Activated CD8-positive, alpha-beta memory T cell treated with anti-CD3 and anti-CD28 coated beads, Interleukin-2, amount 50 U/mL, for 24 hours (primary cell): ENCODE measurements around the gene LAS1L.
"Not testable (repeated sequence)": the region's sequence is repeated elsewhere in the genome, so short reads cannot be mapped to it uniquely, and the experiment has no call there.

Source experiments
- DNase-seq: peaks from one replicate; pipeline ENCODE4 v3.0.0-alpha.2; 2020; ENCODE audit errors: extremely low read depth

The LAS1L gene

GRCh38 chrX:65517923-65518322 is 16.7 kb downstream of the LAS1L start:
- DNase-seq = no peak

DNA sequence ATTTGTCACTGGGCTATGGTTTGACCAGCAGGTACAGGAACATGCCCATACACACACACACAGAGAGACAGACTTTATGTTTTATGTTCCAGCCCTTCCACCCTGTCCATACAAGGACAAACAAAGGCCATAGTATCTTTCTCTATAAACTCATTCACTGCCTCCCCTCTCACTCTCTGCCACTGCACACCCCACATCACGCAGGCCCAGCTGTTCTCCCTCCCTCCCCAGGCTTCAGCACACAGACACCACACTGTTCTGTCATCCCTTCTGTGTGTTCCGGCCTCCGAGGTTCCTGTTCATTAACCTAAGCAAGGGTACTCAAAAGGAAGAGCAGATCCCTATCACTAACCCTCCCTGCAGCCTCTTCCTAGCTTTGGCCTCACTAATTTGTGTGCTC is 17.8 kb downstream of the LAS1L start:
- DNase-seq = no peak

DNA sequence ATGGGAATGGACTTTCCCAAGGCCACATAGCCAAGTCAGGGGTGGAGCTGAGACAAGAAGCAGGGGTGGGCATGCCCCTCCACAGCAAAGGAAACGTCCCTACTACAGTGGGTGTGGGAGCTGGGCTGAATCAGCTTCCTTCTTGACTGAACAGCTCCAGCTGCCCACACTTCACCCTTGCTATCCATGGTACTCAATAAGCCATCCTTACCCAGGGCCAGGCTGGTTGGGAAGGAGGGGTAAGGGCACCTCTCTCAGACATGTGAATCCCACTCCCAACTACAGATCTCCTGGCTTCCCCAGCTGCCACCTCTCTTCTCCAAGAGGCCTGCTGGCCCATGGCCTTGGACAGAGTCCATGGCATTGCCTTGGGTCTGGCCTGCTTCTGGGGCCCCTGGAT is 21.0 kb downstream of the LAS1L start:
- DNase-seq = no peak

DNA sequence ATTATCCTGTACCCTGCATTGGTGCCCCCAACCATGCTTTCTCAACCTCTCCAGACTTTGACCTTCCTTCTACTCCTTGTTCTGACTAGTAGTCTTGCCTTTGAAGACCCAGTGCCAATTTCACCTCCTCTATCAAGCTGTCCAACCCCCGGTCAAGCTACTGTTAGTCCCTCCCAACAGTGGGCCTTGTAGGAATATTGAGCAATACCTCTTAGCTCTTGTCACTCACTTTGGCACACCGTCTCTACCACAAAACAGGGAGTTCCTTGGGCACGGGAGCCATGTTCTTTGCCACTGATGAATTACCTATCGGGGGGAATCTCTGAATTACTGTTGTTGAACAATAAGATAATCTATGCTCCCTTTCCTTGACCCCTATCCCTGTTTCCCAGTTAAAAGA is 25.2 kb downstream of the LAS1L start:
- DNase-seq = no peak

DNA sequence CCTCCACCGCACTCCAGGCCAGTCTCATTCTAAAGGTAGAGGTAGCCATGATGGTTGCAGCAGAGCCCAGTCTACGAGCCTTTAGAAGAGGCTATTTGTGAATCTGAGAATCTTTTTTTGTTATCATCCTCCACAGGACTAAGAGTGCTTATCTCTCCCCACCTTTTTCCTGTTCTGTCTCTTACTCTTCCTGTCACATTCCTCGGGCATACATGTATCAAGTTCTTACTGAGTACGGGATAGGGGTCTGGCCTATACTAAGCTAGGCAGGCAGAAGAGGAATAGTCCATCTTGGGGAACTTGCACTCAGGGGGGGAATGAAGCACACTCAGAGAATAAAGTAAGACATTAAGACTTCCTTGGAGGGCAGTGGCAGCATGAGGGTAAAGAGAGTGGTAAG is 25.7 kb downstream of the LAS1L start:
- DNase-seq = no peak

DNA sequence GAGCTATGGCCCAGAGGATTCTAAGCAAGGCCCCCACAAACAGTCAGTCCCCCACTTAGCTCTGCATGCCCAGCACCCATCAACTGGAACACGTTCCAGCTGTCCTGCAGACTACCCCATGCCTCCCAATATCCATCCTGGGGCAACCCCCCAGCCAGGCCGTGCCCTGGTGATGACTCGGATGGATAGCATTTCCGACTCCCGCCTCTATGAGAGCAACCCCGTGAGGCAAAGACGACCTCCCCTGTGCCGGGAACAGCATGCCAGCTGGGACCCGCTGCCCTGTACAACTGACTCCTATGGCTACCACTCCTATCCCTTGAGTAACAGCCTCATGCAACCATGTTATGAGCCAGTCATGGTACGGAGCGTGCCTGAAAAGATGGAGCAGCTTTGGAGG is 32.0 kb downstream of the LAS1L start:
- DNase-seq = no peak

DNA sequence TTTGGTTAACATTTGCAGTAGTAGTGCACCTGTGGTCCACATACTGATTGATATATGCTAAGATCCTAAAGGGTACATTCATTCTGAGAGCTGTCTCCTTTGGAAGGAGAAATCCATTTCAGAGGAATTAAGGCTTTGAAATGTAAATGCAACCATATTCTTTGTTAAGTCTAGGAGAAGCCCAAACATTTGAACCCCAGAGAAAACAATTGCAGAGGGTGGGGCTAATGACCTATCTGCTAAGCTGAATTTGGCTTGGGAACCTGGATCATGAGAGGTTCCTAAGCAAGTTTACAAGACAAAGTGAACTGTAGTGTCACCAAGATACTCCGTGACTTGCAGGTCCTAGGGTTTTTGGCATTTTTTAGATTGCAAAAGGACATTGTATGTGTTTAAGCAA is 41.2 kb downstream of the LAS1L start:
- DNase-seq = no peak

- DNase-seq = no peak
These were observed 43.0 kb downstream of the LAS1L start for GRCh38 chrX:65491620-65492019.

DNA sequence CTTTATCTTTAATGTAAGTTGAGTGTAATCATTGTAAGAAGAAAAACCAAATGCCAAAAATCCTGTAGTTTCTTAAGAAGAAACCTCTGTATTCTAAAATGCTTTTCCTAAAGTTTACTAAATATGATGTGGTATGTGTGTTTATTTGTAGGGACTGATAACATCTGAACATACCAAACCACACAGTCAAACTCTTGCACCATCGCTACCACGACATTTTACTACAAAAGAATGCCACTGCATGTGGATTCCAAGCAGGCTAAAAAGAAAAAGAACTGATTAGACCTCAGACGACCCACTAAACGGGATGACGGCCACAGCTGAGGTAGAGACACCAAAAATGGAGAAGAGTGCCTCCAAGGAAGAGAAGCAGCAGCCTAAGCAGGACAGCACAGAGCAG is 46.1 kb downstream of the LAS1L start:
- DNase-seq = no peak

DNA sequence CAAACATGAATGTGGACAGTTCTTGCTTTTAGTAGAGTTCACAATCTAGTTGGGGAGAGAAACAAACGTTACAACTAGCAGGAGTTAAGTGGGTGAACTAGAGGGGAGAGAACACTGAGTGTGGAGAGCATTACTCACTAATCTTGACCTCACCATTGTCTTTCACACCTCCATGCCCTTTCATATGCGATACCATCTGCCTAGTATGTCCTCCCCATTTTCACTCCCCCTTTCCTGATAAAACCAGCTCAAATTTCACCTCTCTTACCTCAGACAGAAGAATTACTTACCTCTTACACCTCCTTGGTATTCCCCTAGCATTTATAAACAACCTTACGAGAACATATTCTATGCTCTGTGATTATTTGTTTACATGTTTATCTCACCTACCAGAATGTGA is 53.6 kb downstream of the LAS1L start:
- DNase-seq = no peak

DNA sequence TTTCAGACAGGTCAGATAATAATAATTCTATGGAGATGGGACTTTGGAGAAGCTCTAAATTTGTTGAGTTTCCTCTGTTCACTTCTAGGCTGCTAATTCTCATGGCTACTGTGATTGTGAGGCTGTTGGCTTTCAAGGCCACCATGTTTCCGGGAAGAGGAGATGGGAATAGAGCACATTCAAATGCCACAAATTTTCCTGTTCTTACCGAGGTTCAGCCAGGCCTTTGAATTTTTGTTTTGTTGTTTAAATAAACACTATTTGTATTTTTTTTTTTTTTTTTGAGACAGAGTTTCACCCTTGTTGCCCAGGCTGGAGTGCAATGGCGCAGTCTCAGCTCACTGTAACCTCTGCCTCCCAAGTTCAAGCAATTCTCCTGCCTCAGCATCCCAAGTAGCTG is 55.5 kb downstream of the LAS1L start:
- DNase-seq = not testable (repeated sequence)

GRCh38 chrX:65476564-65476963 is 58.0 kb downstream of the LAS1L start:
- no peak for DNase-seq

GRCh38 chrX:65463550-65463949 is 71.0 kb downstream of the LAS1L start:
- no peak for DNase-seq
